HG03521 (cell line): ENCODE results near the gene PPP1R13B.

Source experiments
- ATAC-seq: cut with Tn5 transposase; IDR thresholded peaks from one replicate; pipeline ENCODE4 v1.9.1; 2021; ENCODE audit warnings: mild to moderate bottlenecking, moderate library complexity; ENCODE audit not compliant: unreplicated experiment

The PPP1R13B gene

DNA sequence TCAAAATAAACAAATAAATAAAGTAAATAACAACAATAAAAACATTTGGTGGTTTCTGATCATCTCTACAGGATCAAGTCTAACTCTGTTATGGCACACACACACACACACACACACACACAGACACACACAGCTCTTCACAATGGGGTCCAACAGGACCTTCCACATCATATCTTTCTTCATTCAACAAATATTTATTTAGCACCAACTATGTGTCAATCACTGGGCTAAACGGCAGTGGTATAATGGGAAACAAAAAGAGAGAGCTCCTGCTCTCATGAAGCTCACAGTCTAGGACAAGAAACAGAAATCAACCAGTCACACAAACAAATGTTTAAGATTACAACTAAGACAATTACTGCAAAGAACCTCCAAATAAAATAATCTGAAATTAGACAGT is 9.3 kb downstream of the PPP1R13B start:
- ATAC-seq = no peak

DNA sequence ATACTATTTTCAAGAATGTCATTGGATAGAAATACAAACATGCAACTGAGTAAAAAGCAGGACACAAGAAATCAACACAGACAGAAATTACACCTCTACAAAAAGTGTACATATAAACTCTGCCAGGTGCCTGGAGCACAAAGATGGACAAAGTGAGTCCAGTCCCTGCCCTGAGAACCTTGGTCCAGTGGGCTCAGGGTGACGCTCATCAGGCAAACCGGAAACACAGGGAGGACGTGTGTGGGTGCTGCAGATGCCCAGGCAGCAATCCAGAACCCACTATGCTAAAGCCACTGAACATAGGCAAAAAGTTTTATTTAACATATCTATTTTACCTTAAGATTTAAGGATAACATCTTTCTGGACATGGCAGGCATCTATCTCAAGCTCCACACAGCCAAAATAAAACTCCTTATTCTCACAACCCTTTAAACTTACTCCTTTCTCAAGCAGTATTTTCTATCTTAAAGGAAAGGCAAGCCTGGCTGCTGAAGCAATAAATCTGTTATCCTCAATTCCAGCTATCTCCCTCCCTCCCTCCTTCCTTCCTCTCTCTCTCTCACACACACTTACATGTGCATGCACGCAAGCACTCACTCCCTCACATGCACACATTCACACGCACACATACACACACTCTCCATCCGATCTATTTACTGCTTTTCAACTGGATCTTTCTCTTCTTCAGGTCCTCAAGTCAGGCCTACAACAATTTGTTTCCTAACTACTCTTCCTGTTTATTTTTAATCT is 10.2 kb downstream of the PPP1R13B start:
- no peak for ATAC-seq

DNA sequence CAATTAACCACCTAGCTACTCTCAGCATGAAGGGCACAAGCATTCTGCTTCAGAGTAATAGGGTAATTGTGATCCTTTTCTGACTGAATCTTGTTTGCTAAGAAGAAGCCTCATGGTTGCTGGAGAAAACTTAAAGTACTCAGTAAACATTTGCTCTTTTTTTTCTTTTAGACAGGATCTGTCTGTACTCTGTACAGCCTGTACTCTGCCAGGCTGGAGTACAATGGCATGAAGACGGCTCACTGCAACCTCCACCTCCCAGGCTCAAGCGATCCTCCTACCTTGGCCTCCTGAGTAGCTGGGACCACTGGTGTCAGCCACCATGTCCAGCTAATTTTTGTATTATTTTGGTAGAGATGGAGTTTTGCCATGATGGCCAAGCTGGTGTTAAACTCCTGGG is 12.4 kb downstream of the PPP1R13B start:
- no peak for ATAC-seq

DNA sequence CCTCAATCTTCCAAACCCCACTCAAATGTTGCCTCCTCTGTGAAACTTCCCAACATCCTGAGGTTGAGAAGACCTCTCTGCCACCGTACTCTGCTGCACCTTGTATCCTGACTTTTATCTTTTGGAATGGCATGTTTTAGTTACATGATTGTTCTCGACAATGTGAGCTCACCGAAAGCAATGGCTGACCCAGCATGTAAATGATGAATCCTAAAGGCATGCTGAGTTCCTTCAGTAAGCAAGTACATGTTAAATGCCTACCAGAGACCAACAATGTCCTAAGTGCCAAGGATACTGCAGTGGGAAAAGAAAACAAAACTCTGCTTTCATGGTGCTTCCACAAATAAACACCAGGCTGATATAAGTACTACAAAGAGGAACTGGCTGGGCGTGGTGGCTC is 13.7 kb downstream of the PPP1R13B start:
- ATAC-seq = no peak

DNA sequence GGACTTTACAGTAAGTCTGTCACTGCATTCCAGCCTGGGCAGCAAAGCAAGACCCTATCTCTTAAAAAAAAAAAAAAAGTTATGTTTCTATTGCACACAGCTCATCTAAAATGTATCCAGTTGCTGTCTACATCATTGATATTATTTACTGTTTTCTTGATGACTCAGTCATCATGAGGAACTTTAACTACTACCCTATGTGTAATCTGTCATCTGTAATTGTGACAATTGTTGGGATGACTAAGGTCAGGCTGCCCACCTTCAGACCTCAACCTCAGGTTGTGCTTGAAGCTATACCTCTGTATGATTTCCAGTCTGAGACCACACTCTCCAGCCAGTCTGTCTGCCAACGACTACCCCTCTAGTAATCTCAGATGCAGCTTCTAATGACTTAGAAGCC is 15.3 kb downstream of the PPP1R13B start:
- ATAC-seq = no peak

DNA sequence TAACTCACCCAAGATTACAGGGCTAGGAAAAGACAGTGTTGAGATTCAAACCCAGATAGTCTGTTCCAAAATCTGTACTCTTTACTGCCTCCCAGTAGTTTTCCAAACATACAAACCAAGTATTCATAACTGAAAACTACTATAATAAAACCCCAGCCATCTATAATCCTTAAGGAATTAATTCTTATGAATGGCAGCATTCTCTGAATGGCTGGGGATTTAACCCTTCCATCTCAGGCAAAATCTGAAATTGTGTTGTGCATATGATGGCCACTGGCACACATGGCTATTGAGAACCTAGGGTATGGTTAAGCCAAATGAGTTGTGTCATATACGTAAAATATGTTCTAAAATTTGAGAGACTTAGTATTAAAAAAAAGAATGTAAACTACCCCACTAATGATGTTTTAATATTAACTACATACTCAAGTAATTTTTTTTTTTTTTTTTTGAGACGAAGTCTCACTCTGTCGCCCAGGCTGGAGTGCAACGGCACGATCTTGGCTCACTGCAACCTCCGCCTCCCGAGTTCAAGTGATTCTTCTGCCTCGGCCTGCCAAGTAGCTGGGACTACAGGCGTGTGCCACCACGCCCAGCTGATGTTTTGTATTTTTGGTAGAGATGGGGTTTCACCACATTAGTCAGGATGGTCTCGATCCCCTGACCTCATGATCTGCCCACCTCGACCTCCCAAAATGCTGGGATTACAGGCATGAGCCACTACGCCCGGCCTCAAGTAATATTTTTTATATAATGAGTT is 16.7 kb downstream of the PPP1R13B start:
- ATAC-seq = no peak

DNA sequence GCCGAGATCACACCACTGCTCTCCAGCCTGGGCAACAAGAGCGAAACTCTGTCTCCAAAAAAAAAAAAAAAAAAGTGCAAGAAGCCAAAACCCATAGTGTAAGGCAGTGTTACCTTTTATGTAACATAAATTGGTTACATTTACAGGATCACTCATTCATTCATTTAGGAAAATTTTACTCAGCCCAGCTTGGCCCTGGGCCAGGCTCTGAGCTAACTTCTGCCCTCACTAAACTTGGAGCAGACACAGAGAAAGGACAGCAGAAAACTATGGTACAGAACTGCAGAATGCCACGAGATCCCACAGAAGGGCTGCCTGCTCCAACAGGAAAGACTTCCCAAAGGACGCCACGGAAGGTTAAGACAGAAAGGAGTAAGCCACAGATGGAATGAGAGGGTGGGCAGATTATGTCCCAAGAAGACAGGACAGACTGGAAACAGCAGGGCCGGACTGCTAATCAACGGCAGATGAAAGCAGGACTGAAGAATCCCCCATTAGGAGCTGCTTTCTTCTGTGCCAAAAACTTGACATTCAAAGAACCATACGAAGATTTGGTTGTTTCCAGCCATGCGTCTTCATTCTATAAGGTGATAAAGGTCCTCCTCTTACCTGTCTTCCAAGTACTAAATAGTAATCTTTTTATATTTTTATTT is 18.9 kb downstream of the PPP1R13B start:
- no peak for ATAC-seq

DNA sequence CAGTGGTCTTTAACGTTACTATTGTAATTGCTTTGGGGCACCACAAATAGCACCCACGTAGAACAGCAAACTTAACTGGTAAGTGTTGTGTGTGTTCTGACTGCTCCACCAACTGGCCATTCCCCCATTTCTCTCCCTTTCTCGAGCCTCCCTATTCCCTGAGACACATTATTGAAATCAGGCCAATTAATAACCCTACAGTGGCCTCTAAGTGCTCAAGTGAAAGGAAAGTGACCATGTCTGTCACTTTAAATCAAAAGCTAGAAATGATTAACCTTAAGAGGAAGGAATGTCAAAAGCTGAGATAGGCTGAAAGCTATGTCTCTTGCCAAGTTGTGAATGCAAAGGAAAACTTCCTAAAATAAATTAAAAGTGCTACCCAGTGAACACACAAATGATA is 22.3 kb downstream of the PPP1R13B start:
- no peak for ATAC-seq

DNA sequence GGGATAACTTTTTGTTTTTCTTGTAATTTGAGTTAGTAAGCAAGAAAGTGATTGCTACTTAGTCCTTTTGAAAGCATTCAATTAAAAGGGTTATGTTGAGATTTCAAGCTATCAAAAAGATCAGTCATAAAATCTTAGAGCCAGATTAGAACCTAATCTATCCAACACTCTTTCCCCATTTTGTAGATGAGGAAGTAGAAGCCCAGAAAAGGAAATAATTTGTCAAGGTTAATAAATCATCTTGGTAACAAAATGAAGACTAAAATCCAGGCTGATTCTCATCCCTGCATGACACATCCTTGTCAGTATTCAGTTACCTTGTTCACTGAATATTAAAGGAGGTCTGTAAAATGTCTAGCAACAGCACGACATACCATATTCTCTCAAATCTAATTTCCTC is 26.5 kb downstream of the PPP1R13B start:
- ATAC-seq = no peak

DNA sequence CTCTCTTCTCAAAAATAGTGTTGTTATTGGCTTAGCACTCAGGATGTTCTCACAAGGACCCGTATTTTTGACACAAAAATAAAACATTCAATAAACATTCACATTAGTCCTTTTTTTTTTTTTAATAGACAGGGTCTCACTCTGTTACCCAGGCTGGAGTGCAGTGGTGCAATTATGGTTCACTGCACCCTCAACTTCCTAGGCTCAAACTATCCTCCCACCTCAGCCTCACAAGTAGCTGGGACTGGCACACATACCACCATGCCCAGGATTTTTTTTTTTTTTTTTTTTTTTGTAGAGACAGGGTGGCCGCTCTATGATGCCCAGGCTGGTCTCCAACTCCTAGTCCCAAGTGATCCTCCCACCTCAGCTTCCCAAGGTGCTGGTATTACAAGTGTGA is 27.0 kb downstream of the PPP1R13B start:
- no peak for ATAC-seq

DNA sequence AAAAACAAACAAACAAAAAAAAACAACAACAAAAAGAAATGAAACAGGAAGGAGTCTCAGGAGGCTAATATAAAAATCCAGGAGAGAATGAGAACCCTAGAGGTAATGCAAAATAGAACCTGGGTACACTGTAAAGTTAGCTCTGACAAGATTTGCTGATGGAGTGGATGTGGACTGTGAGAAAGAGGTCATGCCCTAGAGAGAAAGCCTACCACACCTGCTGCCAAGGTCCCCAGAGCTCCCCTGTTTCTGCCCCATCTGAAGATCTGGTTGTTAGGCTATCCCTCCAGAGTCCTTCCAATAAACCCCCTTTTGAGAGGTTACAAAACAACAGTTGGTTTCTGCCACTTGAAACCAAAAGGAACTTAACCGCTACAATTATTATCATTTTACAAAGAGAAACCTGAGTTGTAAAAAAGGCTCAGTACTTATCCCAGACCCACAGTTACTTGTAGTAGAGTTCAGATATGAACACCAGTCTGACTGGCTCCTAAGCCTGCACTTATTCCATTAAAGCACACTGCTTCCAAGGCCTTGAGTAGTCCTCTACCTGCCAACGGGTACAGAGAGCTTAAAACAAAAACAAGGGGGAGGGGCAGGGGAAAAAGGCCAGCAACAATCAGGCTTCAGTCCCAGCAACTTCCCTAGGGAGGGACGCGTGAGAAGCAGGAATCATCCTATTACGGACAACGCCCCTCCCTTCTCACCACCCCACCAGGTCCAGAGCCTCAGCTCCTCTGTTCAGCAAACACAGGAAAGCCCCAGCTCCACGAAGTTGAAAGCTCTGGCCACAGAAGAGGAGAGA is 27.7 kb downstream of the PPP1R13B start:
- no peak for ATAC-seq

DNA sequence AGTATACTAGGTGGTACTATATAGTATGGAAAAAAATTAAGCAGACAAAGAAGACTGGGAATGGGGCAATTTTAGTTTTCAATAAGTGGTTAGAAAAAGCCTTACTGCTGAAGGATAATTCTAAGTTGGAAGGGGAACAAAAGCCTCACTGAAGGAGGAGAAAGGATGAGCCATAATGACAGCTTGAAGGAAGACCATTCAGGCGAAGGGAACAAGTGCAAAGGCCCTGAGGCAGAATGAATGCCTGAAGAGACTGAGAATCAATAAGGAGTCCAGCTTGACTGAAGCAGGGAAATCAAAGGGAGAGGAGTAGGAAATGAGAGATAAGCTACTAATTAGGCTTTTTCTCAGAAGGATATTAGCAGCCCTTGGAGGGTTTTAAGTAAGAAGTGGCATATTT is 28.5 kb downstream of the PPP1R13B start:
- ATAC-seq = no peak

DNA sequence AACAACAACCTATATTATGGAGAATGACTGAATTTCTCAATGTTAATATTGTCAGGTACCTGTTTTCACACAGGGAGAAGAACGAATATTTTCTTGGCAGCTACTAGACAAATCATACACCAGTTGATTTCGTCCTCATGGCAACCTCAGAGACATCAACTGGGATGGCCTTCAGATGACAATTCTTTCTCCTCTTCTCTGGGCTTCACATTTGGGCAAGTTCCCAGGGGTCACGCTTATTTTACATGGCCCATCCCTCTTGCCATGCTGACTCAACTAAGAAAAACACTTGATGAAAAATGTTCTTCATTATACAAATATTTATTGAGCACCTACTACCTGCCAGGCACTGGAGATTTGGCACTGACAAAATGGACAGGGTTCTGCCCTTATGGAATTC is 29.0 kb downstream of the PPP1R13B start:
- ATAC-seq = no peak

DNA sequence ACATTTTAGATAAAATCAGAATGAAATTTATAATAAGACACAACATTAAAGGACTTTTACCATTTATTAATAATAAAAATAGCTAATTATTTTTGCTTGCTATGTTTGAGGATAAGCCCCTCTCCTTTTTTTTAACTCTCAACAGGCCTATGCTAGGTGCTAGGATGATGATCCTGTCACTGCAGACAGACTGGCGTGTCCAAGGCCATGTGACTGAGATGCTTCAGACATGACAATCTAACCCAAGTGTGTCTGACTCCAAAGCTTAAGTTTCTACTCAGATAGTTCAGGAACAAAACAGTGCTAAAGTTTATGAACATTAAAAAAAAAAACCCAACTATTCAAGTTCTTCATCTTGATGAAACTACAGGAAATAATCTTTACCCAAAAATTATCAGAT is 29.8 kb downstream of the PPP1R13B start:
- ATAC-seq = no peak

DNA sequence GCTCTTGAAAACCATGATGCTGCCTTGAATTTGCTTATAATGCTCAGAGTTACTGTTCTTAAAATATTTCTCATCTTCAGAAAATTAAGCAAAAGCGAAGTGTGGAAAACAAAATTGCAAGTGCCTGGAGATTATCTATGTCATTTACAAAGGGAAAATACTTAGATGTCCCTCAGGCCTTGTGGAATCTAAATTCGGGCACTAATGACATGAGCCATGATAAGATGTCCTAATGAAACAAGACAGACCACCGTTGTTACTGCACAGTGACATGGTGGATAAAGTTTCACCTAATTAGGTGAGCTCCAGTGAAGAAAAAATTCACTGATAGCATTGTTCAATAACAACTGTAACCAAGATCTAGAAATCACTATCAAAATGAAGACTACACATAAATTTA is 30.4 kb downstream of the PPP1R13B start:
- ATAC-seq = no peak

DNA sequence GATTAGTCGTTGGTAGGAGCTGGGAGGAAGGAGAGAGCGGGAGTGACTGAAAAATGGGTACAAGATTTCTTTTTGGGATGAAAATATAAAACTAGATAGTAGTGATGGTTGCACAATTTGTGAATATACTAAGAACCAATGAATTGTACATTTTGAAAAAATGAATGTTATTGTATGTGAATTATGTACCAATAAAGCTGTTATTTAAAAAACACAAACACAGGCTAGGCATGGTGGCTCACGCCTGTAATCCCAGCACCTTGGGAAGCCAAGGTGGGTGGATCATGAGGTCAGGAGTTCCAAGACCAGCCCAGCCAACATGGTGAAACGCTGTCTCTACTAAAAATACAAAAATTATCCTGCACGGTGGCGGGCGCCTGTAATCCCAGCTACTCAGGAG is 32.1 kb downstream of the PPP1R13B start:
- no peak for ATAC-seq

DNA sequence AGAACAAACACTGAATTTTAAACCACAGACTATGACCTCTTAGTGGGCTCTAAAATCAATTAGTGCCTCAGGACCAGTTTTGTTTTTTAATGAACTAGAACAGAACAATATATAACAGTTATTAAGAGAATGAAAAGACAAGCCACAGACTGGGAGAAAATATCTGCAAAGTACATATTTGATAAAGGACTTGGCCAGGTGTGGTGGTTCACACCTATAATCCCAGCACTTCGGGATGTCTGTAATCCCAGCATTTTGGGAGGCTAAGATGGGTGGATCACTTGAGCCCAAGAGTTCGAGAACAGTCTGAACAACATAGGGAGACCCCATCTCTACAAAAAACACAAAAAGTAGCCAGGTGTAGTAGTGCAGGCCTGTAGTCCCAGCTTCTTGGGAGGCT is 36.2 kb downstream of the PPP1R13B start:
- no peak for ATAC-seq

DNA sequence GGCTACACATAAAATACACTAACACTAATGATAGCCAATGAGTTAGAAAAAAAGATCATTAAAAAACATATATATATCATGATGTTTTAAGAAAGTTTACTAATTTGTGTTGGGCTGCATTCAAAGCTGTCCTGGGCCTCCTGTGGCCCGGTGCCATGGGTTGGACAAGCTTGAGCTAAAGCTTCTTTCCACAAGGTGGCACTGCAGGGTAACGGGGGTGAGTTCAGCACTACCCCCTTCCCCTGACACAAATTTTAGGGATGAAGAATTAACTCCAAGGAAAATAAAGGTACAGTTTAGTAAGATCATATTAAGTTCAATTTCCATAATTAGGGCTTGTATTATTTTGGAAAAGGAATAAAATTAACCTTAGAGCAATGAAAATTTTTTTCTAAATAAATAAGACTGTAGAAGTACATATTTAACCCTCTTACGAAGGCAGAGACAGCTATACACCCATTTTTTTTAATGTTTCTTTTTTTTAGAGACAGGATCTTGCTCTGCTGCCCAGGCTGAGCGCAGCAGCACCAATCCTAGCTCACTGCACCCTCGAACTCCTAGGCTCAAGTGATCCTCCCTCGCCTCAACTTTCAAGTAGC is 38.9 kb downstream of the PPP1R13B start:
- no peak for ATAC-seq

DNA sequence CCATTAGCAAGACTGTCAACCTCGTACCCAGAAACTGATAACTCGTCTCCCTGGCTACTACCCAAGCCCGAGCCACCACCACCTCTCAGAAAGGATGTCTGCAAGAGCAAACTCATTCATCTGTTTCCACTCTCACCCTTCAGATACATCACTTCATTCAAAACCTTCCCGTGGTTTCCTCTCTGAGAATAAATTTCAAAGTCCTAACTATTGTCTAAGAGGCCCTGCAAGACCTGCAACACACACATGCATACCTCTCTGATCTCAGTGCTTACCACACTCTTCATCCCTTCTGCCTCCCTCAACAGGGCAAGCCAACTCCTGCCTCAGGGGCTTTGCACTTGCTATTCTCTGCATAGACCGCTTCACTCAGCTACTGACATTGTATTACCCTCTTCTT is 40.6 kb downstream of the PPP1R13B start:
- ATAC-seq = peak; percentile 67

DNA sequence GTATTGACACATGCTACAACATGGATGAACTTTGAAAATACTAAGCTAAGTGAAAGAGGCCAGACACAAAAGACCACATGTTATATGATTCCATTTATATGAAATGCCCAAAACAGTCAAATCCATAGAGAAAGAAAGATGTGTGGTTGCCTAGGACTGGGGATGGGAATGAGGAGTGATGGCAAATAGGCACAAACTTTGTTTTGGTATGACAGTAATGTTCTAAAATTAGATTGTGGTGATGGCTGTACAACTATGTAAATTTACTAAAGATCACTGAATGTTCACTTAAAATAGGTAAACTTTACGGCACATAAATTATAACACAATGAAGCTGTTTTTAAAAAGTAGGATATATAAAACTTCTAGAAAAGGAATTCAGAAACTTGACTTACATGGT is 41.7 kb downstream of the PPP1R13B start:
- no peak for ATAC-seq

DNA sequence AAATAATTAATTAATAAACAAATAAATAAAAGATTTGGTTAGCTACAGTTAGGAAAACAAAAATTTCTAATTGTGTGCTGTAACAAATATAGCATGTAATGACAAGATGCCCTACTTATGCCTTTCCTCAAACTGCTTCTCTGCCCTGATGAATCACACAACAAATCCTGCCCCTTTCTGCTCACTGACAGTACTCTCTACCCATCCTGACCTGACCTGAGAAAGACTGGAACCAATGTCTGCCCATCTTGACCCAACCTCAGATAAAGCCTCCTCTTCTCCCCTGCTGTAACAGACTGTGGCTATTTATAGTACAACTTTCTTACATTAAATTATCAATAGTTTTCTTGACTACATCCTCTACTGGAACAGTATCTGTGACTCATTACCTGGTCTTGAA is 43.7 kb downstream of the PPP1R13B start:
- ATAC-seq = no peak
